ENCODE results near the gene CCT2.

CCT2 gene

DNA sequence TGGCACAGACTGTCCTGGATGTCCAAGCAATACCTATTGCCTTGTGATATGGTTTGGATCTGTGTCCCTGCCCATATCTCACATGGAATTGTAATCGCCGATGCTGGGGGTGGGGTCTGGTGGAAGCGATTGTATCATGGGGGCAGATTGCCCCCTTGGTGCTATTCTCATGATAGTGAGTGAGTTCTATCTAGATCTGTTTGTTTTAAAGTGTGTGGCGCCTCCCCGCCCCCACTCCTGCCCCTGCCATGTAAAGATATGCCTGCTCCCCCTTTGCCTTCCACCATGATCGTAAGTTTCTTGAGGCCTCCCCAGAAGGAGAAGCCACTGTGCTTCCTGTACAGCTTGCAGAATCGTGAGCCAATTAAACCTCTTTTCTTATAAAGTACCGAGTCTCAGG lies 42.2 kb downstream of the CCT2 start:
- no peaks in the 10 kb centered on the region for H3K4me1 ChIP-seq (ENCODE audit: control insufficient read depth in 1 of 2, insufficient read depth in 1 of 2, low read depth in 1 of 2, low read length in 1 of 2)
- H3K4me3 ChIP-seq (ENCODE audit: low read depth in 1 of 2, low read length in 1 of 2): no peak overlapping the region
- no peaks in the 10 kb centered on the region for H3K9me3 ChIP-seq
- no peak overlapping the region for H3K27ac ChIP-seq
- TF ChIP-seq, protein P1, sequence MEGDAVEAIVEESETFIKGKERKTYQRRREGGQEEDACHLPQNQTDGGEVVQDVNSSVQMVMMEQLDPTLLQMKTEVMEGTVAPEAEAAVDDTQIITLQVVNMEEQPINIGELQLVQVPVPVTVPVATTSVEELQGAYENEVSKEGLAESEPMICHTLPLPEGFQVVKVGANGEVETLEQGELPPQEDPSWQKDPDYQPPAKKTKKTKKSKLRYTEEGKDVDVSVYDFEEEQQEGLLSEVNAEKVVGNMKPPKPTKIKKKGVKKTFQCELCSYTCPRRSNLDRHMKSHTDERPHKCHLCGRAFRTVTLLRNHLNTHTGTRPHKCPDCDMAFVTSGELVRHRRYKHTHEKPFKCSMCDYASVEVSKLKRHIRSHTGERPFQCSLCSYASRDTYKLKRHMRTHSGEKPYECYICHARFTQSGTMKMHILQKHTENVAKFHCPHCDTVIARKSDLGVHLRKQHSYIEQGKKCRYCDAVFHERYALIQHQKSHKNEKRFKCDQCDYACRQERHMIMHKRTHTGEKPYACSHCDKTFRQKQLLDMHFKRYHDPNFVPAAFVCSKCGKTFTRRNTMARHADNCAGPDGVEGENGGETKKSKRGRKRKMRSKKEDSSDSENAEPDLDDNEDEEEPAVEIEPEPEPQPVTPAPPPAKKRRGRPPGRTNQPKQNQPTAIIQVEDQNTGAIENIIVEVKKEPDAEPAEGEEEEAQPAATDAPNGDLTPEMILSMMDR (IDR thresholded peaks at IDR 0.05): no peak
- no peaks in the 10 kb centered on the region for H3K36me3 ChIP-seq
- H3K27me3 ChIP-seq: no peaks in the 10 kb centered on the region

DNA sequence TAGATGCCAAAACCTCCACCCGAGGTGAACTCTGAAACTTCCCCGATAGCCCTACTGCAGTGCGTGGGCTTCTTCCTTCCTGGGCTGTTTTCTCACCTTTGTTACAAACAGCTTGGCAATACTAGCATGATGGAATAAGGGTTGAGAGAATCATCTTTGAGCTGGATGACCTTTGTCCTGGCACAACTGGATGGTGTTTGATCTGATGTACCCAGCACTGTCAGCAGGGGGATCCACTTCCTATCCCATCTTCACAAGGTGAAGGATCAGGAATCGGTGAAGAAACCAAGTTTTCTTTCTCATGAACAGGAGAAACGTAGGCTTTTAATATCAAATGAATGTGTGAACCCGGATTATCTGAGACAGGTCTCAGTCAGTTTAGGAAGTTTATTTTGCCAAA lies 44.9 kb downstream of the CCT2 start:
- H3K27ac ChIP-seq: no peak overlapping the region
- no peaks in the 10 kb centered on the region for H3K27me3 ChIP-seq
- H3K36me3 ChIP-seq: no peaks in the 10 kb centered on the region
- H3K4me1 ChIP-seq (ENCODE audit: control insufficient read depth in 1 of 2, insufficient read depth in 1 of 2, low read depth in 1 of 2, low read length in 1 of 2): no peaks in the 10 kb centered on the region
- TF ChIP-seq, protein P1 (IDR thresholded peaks at IDR 0.05): no peak
- no peak overlapping the region for H3K4me3 ChIP-seq (ENCODE audit: low read depth in 1 of 2, low read length in 1 of 2)
- H3K9me3 ChIP-seq: no peaks in the 10 kb centered on the region

GRCh38 chr12:69633061-69633460 lies 47.8 kb downstream of the CCT2 start:
- Histone ChIP-seq H3K4me3 (ENCODE audit: low read depth in 1 of 2, low read length in 1 of 2) (no peak overlapping the region), H3K27ac (no peak overlapping the region), H3K36me3 (no peaks in the 10 kb centered on the region), H3K27me3 (no peaks in the 10 kb centered on the region), H3K4me1 (ENCODE audit: control insufficient read depth in 1 of 2, insufficient read depth in 1 of 2, low read depth in 1 of 2, low read length in 1 of 2) (no peaks in the 10 kb centered on the region), H3K9me3 (no peaks in the 10 kb centered on the region)
- TF ChIP-seq, protein P1 (IDR thresholded peaks at IDR 0.05): no peak

- no peaks in the 10 kb centered on the region for H3K9me3 ChIP-seq
- H3K27me3 ChIP-seq: no peaks in the 10 kb centered on the region
- TF ChIP-seq, protein P1 (IDR thresholded peaks at IDR 0.05): no peak
- H3K36me3 ChIP-seq: no peaks in the 10 kb centered on the region
- H3K27ac ChIP-seq: no peak overlapping the region
- H3K4me3 ChIP-seq (ENCODE audit: low read depth in 1 of 2, low read length in 1 of 2): no peak overlapping the region
- H3K4me1 ChIP-seq (ENCODE audit: control insufficient read depth in 1 of 2, insufficient read depth in 1 of 2, low read depth in 1 of 2, low read length in 1 of 2): no peaks in the 10 kb centered on the region
Observed at GRCh38 chr12:69639400-69640016, 54.2 kb downstream of the CCT2 start.

- Histone ChIP-seq H3K4me1 (ENCODE audit: control insufficient read depth in 1 of 2, insufficient read depth in 1 of 2, low read depth in 1 of 2, low read length in 1 of 2) (no peaks in the 10 kb centered on the region), H3K4me3 (ENCODE audit: low read depth in 1 of 2, low read length in 1 of 2) (no peak overlapping the region), H3K36me3 (no peaks in the 10 kb centered on the region), H3K9me3 (no peaks in the 10 kb centered on the region), H3K27ac (no peak overlapping the region), H3K27me3 (no peaks in the 10 kb centered on the region)
- TF ChIP-seq, protein P1 (IDR thresholded peaks at IDR 0.05): no peak
Observed at GRCh38 chr12:69641546-69641945, 56.3 kb downstream of the CCT2 start.

Measured in neutrophil (primary cell).